Measurements from ENCODE around the gene USP35. TPM values are rescaled to one million over a fixed set of nuclear protein-coding genes. Genes with fewer than 3 reads are reported as not detected.

Gene USP35
- total RNA-seq, 1 experiment from 2014 or later: 7.8 TPM

GRCh38 chr11:78203184-78203583 is 14.5 kb downstream of the USP35 start:
- TF ChIP-seq CTCF (IDR thresholded peaks at IDR 0.05; ENCODE audit: unreplicated experiment): no peak
- Mint-ChIP-seq H3K36me3 (ENCODE audit: insufficient read depth, unreplicated experiment) (peaks cover 9% of the 10 kb centered on the region), H3K9me3 (ENCODE audit: low read depth, unreplicated experiment) (no peaks in the 10 kb centered on the region), H3K27me3 (ENCODE audit: unreplicated experiment) (no peaks in the 10 kb centered on the region), H3K4me1 (ENCODE audit: low read depth, unreplicated experiment) (peaks cover 9% of the 10 kb centered on the region), H3K4me3 (ENCODE audit: low read depth, unreplicated experiment) (no peak overlapping the region), H3K27ac (ENCODE audit: unreplicated experiment) (no peak overlapping the region)
- BruUV-seq (replicated peaks): no TSS peak
- CTCF ChIA-PET: no interaction called here
- DNase-seq: no peak
- intact Hi-C loops (cut with micrococcal nuclease; ENCODE audit: unreplicated experiment): no loop called here

GRCh38 chr11:78205256-78205655 is 16.5 kb downstream of the USP35 start:
- no peak for DNase-seq
- Mint-ChIP-seq H3K4me1 (ENCODE audit: low read depth, unreplicated experiment) (peaks cover 9% of the 10 kb centered on the region), H3K27me3 (ENCODE audit: unreplicated experiment) (no peaks in the 10 kb centered on the region), H3K4me3 (ENCODE audit: low read depth, unreplicated experiment) (no peak overlapping the region), H3K27ac (ENCODE audit: unreplicated experiment) (no peak overlapping the region), H3K9me3 (ENCODE audit: low read depth, unreplicated experiment) (no peaks in the 10 kb centered on the region), H3K36me3 (ENCODE audit: insufficient read depth, unreplicated experiment) (peaks cover 12% of the 10 kb centered on the region)
- intact Hi-C loops (cut with micrococcal nuclease; ENCODE audit: unreplicated experiment): no loop called here
- BruUV-seq (replicated peaks): no TSS peak
- CTCF ChIA-PET: no interaction called here
- no peak for TF ChIP-seq CTCF (IDR thresholded peaks at IDR 0.05; ENCODE audit: unreplicated experiment)

GRCh38 chr11:78205691-78206090 is 17.0 kb downstream of the USP35 start:
- no peak for TF ChIP-seq CTCF (IDR thresholded peaks at IDR 0.05; ENCODE audit: unreplicated experiment)
- BruUV-seq (replicated peaks): no TSS peak
- Mint-ChIP-seq H3K9me3 (ENCODE audit: low read depth, unreplicated experiment) (no peaks in the 10 kb centered on the region), H3K36me3 (ENCODE audit: insufficient read depth, unreplicated experiment) (peaks cover 16% of the 10 kb centered on the region), H3K4me1 (ENCODE audit: low read depth, unreplicated experiment) (peaks cover 9% of the 10 kb centered on the region), H3K27ac (ENCODE audit: unreplicated experiment) (no peak overlapping the region), H3K27me3 (ENCODE audit: unreplicated experiment) (no peaks in the 10 kb centered on the region), H3K4me3 (ENCODE audit: low read depth, unreplicated experiment) (no peak overlapping the region)
- intact Hi-C loops (cut with micrococcal nuclease; ENCODE audit: unreplicated experiment): no loop called here
- CTCF ChIA-PET: no interaction called here
- no peak for DNase-seq

- TF ChIP-seq CTCF (IDR thresholded peaks at IDR 0.05; ENCODE audit: unreplicated experiment): no peak
- no TSS peak for BruUV-seq (replicated peaks)
- Mint-ChIP-seq H3K36me3 (ENCODE audit: insufficient read depth, unreplicated experiment) (peaks cover 17% of the 10 kb centered on the region), H3K27me3 (ENCODE audit: unreplicated experiment) (no peaks in the 10 kb centered on the region), H3K4me3 (ENCODE audit: low read depth, unreplicated experiment) (no peak overlapping the region), H3K4me1 (ENCODE audit: low read depth, unreplicated experiment) (peaks cover 6% of the 10 kb centered on the region), H3K27ac (ENCODE audit: unreplicated experiment) (no peak overlapping the region), H3K9me3 (ENCODE audit: low read depth, unreplicated experiment) (no peaks in the 10 kb centered on the region)
- intact Hi-C loops (cut with micrococcal nuclease; ENCODE audit: unreplicated experiment): no loop called here
- CTCF ChIA-PET: no interaction called here
- no peak for DNase-seq
These were observed 19.0 kb downstream of the USP35 start for GRCh38 chr11:78207532-78208256.
